SK-N-SH treated with all-trans-retinoic acid at 6 μM for 48 hours (cell line): ENCODE data around the gene NEU2.

Experiments
- ZNF565 ChIP-seq: fragments of 450-650 bp; formaldehyde crosslinking; conservative IDR thresholded peaks from 2 replicates; pipeline ENCODE4 v1.5.0; 2020; ENCODE audit warnings: low read depth, mild to moderate bottlenecking, moderate library complexity
- TF ChIP-seq, protein P1 (sequence below): fragments of 250-450 bp; sonication (Bioruptor Pico); IDR thresholded peaks from 2 replicates; pipeline ENCODE4 v1.8.0; 2020; ENCODE audit warnings: mild to moderate bottlenecking, moderate library complexity, borderline replicate concordance

- TF ChIP-seq, protein P1, sequence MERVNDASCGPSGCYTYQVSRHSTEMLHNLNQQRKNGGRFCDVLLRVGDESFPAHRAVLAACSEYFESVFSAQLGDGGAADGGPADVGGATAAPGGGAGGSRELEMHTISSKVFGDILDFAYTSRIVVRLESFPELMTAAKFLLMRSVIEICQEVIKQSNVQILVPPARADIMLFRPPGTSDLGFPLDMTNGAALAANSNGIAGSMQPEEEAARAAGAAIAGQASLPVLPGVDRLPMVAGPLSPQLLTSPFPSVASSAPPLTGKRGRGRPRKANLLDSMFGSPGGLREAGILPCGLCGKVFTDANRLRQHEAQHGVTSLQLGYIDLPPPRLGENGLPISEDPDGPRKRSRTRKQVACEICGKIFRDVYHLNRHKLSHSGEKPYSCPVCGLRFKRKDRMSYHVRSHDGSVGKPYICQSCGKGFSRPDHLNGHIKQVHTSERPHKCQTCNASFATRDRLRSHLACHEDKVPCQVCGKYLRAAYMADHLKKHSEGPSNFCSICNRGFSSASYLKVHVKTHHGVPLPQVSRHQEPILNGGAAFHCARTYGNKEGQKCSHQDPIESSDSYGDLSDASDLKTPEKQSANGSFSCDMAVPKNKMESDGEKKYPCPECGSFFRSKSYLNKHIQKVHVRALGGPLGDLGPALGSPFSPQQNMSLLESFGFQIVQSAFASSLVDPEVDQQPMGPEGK, result no peak
- TF ChIP-seq ZNF565 (CRISPR knock-in tag), result no peak
Measured at GRCh38 chr2:233023007-233023760, 9.3 kb upstream of the NEU2 start.
